KMS-11 (cell line): ENCODE data around the gene ATP5MG.

Source experiments
- H2AFZ ChIP-seq: fragments of 200-600 bp; sonication (generic); 2 replicates; pipeline ENCODE4 v1.6.1; 2016; ENCODE audit warnings: antibody characterized with exemption, mixed run types, low read depth
- H3K27ac ChIP-seq: fragments of 200-600 bp; sonication (generic); 2 replicates; pipeline ENCODE4 v1.6.1; 2016; ENCODE audit warnings: mild to moderate bottlenecking, mixed run types
- H3K27me3 ChIP-seq: fragments of 200-600 bp; sonication (generic); 2 replicates; pipeline ENCODE4 v1.6.1; 2017; ENCODE audit warnings: mild to moderate bottlenecking, low read depth, mixed run types, moderate library complexity; ENCODE audit not compliant: insufficient read depth
- H3K36me3 ChIP-seq: fragments of 200-600 bp; sonication (generic); 2 replicates; pipeline ENCODE4 v1.6.1; 2017; ENCODE audit warnings: mild to moderate bottlenecking, mixed run types; ENCODE audit not compliant: insufficient read depth
- H3K4me1 ChIP-seq: fragments of 200-600 bp; sonication (generic); 2 replicates; pipeline ENCODE4 v1.6.1; 2016; ENCODE audit warnings: mild to moderate bottlenecking, low read depth, mixed run types; ENCODE audit not compliant: poor library complexity, severe bottlenecking
- H3K4me2 ChIP-seq: fragments of 200-600 bp; sonication (generic); 2 replicates; pipeline ENCODE4 v1.7.0; 2016; ENCODE audit warnings: mild to moderate bottlenecking, mixed run types
- H3K4me3 ChIP-seq: fragments of 200-600 bp; sonication (generic); IDR thresholded peaks from 2 replicates; pipeline ENCODE4 v1.6.1; 2017; ENCODE audit warnings: low read depth, low read length, mixed read lengths; ENCODE audit not compliant: insufficient read depth
- H3K79me2 ChIP-seq: fragments of 200-600 bp; sonication (generic); 2 replicates; pipeline ENCODE4 v1.6.1; 2016; ENCODE audit warnings: low read depth, mixed run types; ENCODE audit not compliant: insufficient read depth
- H3K9ac ChIP-seq: fragments of 200-600 bp; sonication (generic); 2 replicates; pipeline ENCODE4 v1.6.1; 2016; ENCODE audit warnings: mild to moderate bottlenecking, mixed run types
- H4K20me1 ChIP-seq: fragments of 200-600 bp; sonication (generic); 2 replicates; pipeline ENCODE4 v1.6.1; 2016; ENCODE audit warnings: mild to moderate bottlenecking, mixed run types; ENCODE audit not compliant: insufficient read depth
- CTCF ChIP-seq: fragments of 200-600 bp; sonication (generic); conservative IDR thresholded peaks from 2 replicates; pipeline ENCODE4 v1.6.1; 2017; ENCODE audit warnings: low read depth, mild to moderate bottlenecking, antibody characterized with exemption, low read length, moderate library complexity, mixed read lengths

The ATP5MG gene

GRCh38 chr11:118435290-118435892 lies 34.0 kb downstream of the ATP5MG start:
- peak overlapping the region; percentile 67 for H3K4me2 ChIP-seq
- peaks cover 36% of the 10 kb centered on the region for H3K79me2 ChIP-seq
- H3K4me1 ChIP-seq = peaks cover 21% of the 10 kb centered on the region
- H3K9ac ChIP-seq = peak overlapping the region; percentile 56; the same call in 1 of the 2 replicates
- no peaks in the 10 kb centered on the region for H3K27me3 ChIP-seq
- no peaks in the 10 kb centered on the region for H3K36me3 ChIP-seq
- TF ChIP-seq CTCF = no peak
- H3K27ac ChIP-seq = peak overlapping the region; percentile 61
- H2AFZ ChIP-seq = peak overlapping the region; percentile 84
- H3K4me3 ChIP-seq = no peak overlapping the region
- H4K20me1 ChIP-seq = peaks cover 11% of the 10 kb centered on the region

- no peak for TF ChIP-seq CTCF
Measured at GRCh38 chr11:118435893-118436624, 34.7 kb downstream of the ATP5MG start, which contains the start of gene KMT2A. Gene KMT2A, plus strand, starts transcription at chr11:118436492. Its CDS starts 21 bp downstream, at chr11:118436513.

GRCh38 chr11:118436639-118437207 lies 35.3 kb downstream of the ATP5MG start:
- Histone ChIP-seq H3K27me3 (no peaks in the 10 kb centered on the region), H3K79me2 (peaks cover 50% of the 10 kb centered on the region), H4K20me1 (peaks cover 11% of the 10 kb centered on the region), H3K27ac (peak overlapping the region; percentile 20; the same call in 1 of the 2 replicates), H3K9ac (peak overlapping the region; percentile 47; the same call in 1 of the 2 replicates), H2AFZ (no peak overlapping the region), H3K4me2 (peak overlapping the region; percentile 90; the same call in 1 of the 2 replicates), H3K4me3 (no peak overlapping the region), H3K4me1 (peaks cover 33% of the 10 kb centered on the region), H3K36me3 (no peaks in the 10 kb centered on the region)
- TF ChIP-seq CTCF = no peak

More at GRCh38 chr11:118435893-118436624, 34.7 kb downstream of the ATP5MG start, which contains the start of gene KMT2A:
- Histone ChIP-seq H2AFZ (peak within 1 kb of the TSS; percentile 84), H3K79me2 (peaks cover 43% of the 10 kb centered on the region), H4K20me1 (peaks cover 11% of the 10 kb centered on the region), H3K4me1 (peaks cover 26% of the 10 kb centered on the region), H3K36me3 (no peaks in the 10 kb centered on the region), H3K4me3 (no peak within 1 kb of the TSS), H3K4me2 (peak within 1 kb of the TSS; percentile 90), H3K27ac (peak within 1 kb of the TSS; percentile 61), H3K9ac (peak within 1 kb of the TSS; percentile 56; the same call in 1 of the 2 replicates), H3K27me3 (no peaks in the 10 kb centered on the region)

GRCh38 chr11:118437208-118438125 lies 36.1 kb downstream of the ATP5MG start:
- H4K20me1 ChIP-seq = peaks cover 11% of the 10 kb centered on the region
- no peak for TF ChIP-seq CTCF
- peak overlapping the region; percentile 90 for H3K4me2 ChIP-seq
- H3K27ac ChIP-seq = peak overlapping the region; percentile 49; the same call in 1 of the 2 replicates
- peaks cover 57% of the 10 kb centered on the region for H3K79me2 ChIP-seq
- peaks cover 40% of the 10 kb centered on the region for H3K4me1 ChIP-seq
- peak overlapping the region; percentile 47; the same call in 1 of the 2 replicates for H3K9ac ChIP-seq
- no peaks in the 10 kb centered on the region for H3K36me3 ChIP-seq
- no peak overlapping the region for H2AFZ ChIP-seq
- no peak overlapping the region for H3K4me3 ChIP-seq
- H3K27me3 ChIP-seq = no peaks in the 10 kb centered on the region
